Measurements from ENCODE around the gene OVAAL. TPM values are rescaled to one million over a fixed set of nuclear protein-coding genes. Genes with fewer than 3 reads are reported as not detected.

Gene OVAAL
- total RNA-seq, 3 donors from 2014 or later (not counting 1 experiment from before 2014, with no cell fraction given), result not detected

DNA sequence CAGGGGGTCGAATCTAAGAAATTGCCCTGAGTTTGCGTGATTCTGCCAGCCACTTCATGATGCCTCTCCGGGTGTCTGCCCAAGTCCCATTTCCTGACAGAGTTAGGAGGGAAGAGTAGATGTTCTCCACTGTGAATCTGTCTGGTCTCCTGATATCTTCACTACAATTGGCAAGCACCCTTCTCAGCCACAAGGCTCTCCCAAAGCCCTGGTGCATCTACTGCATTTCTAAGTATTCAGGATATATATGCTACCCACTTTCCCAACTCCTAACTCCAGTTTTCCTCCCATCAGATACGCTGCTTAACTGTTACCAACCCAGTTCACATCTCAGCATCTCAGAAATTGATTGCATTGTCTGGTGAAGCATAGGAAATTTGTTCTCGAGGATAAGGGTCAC lies 25.9 kb upstream of the OVAAL start:
- no peaks in the 10 kb centered on the region for H3K4me1 ChIP-seq (ENCODE audit: control insufficient read depth, insufficient read depth, low read length)
- H3K27ac Mint-ChIP-seq, result no peak overlapping the region
- H3K36me3 Mint-ChIP-seq, result no peaks in the 10 kb centered on the region
- no peak overlapping the region for H3K4me3 Mint-ChIP-seq
- 85% methylated on average over 3 of the region's 5 CpGs for WGBS (ENCODE audit: insufficient coverage)
- no peaks in the 10 kb centered on the region for H3K36me3 ChIP-seq (ENCODE audit: control insufficient read depth, insufficient read depth, low read length)
- no peaks in the 10 kb centered on the region for H3K9me3 ChIP-seq (ENCODE audit: control insufficient read depth, insufficient read depth, low read length)
- no peak overlapping the region for H3K27ac ChIP-seq (ENCODE audit: low read length)
- intact Hi-C loops (cut with micrococcal nuclease), result loop anchor here (5.0 kb wide), 1 partner anchor 329 kb away; no protein-coding TSS in a partner anchor
- no peaks in the 10 kb centered on the region for H3K27me3 ChIP-seq (ENCODE audit: control insufficient read depth, insufficient read depth, low read length)
- ATAC-seq (no peak), DNase-seq (no peak)
- TF ChIP-seq CTCF (IDR thresholded peaks at IDR 0.05), result no peak
- H3K4me1 Mint-ChIP-seq, result no peaks in the 10 kb centered on the region
- no peaks in the 10 kb centered on the region for H3K9me3 Mint-ChIP-seq
- H3K4me3 ChIP-seq (ENCODE audit: low read length), result no peak overlapping the region
- peaks cover 9 to 44% of the 10 kb centered on the region in 2 donors for H3K27me3 Mint-ChIP-seq (ENCODE audit: low read depth in 2 of 2)

DNA sequence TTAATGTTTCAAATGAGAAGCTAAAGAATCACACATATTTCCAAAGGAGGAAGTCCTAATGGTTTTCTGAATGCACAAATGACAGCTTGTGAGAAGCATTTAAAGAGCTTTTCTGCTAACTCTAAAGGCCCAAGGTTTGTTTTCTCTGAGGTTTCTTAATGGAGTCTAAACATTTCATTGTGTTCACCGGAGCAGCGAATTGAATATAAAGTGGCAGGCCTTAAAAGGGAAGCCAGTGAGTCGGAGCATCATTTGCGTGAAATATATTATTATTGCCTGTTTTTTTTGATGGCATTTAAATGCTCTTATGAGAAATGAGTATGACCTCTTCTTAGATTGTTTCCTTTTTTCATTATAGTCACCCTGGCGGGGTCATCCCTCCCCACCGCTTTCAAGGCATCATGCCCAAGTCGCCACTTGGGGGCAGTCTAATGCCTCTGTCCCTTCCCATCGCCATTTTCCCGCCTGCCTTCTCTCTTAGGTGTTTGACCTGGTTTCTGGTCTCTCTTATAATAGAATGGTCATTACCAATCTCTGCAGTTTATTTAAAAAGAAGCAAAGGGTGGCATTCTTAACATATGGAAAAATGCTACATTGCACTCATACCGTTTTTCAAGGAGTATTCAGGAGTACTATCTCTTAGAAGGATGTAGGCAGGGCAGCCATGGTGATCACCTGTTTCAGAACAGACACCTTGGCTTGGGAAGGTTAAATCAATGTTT lies 25.3 kb upstream of the OVAAL start:
- Histone ChIP-seq H3K4me3 (ENCODE audit: low read length) (no peak overlapping the region), H3K27ac (ENCODE audit: low read length) (no peak overlapping the region), H3K4me1 (ENCODE audit: control insufficient read depth, insufficient read depth, low read length) (no peaks in the 10 kb centered on the region), H3K36me3 (ENCODE audit: control insufficient read depth, insufficient read depth, low read length) (no peaks in the 10 kb centered on the region), H3K9me3 (ENCODE audit: control insufficient read depth, insufficient read depth, low read length) (no peaks in the 10 kb centered on the region), H3K27me3 (ENCODE audit: control insufficient read depth, insufficient read depth, low read length) (no peaks in the 10 kb centered on the region)
- no peaks in the 10 kb centered on the region for H3K36me3 Mint-ChIP-seq
- H3K4me3 Mint-ChIP-seq, result no peak overlapping the region
- intact Hi-C loops (cut with micrococcal nuclease), result loop anchor here (5.0 kb wide), 1 partner anchor 329 kb away; no protein-coding TSS in a partner anchor
- H3K27ac Mint-ChIP-seq, result no peak overlapping the region
- H3K27me3 Mint-ChIP-seq (ENCODE audit: low read depth in 2 of 2), result peaks cover 9 to 50% of the 10 kb centered on the region in 2 donors
- DNase-seq (peak in 1 of 2 donors; percentile 76), ATAC-seq (peak in 2 of 3 donors; percentile 68 to 74)
- TF ChIP-seq CTCF (IDR thresholded peaks at IDR 0.05), result peak; percentile 57
- 70% methylated on average over 8 of the region's 10 CpGs for WGBS (ENCODE audit: insufficient coverage)
- H3K4me1 Mint-ChIP-seq, result no peaks in the 10 kb centered on the region
- H3K9me3 Mint-ChIP-seq, result no peaks in the 10 kb centered on the region

- intact Hi-C loops (cut with micrococcal nuclease), result loop anchor here (5.0 kb wide), 1 partner anchor 328 kb away; no protein-coding TSS in a partner anchor
- Mint-ChIP-seq H3K4me1 (no peaks in the 10 kb centered on the region), H3K36me3 (no peaks in the 10 kb centered on the region), H3K27ac (no peak overlapping the region), H3K9me3 (no peaks in the 10 kb centered on the region), H3K4me3 (no peak overlapping the region), H3K27me3 (ENCODE audit: low read depth in 2 of 2) (peaks cover 9 to 57% of the 10 kb centered on the region in 2 donors)
- Histone ChIP-seq H3K36me3 (ENCODE audit: control insufficient read depth, insufficient read depth, low read length) (no peaks in the 10 kb centered on the region), H3K27me3 (ENCODE audit: control insufficient read depth, insufficient read depth, low read length) (no peaks in the 10 kb centered on the region), H3K27ac (ENCODE audit: low read length) (no peak overlapping the region), H3K4me1 (ENCODE audit: control insufficient read depth, insufficient read depth, low read length) (no peaks in the 10 kb centered on the region), H3K4me3 (ENCODE audit: low read length) (no peak overlapping the region), H3K9me3 (ENCODE audit: control insufficient read depth, insufficient read depth, low read length) (no peaks in the 10 kb centered on the region)
- ATAC-seq, result no peak
- DNase-seq, result no peak
- 92% methylated on average over 7 of the region's 7 CpGs for WGBS (ENCODE audit: insufficient coverage)
- no peak for TF ChIP-seq CTCF (IDR thresholded peaks at IDR 0.05)
Measured at GRCh38 chr1:180534214-180534613, 24.6 kb upstream of the OVAAL start.

All from natural killer cell (primary cell).